WERI-Rb-1 (cell line): ENCODE measurements around the gene HDAC9.
A peak's percentile ranks its signal among the peaks of the same experiment; 100 is the strongest.

Source experiments
- DNase-seq: peaks from one replicate; pipeline ENCODE4 v3.0.0-alpha.2; 2020
- H3K27ac ChIP-seq: fragments of 250-450 bp; sonication (Bioruptor Pico); 2 replicates; pipeline ENCODE4 v1.5.1; 2020; ENCODE audit warnings: mild to moderate bottlenecking, moderate library complexity
- H3K27me3 ChIP-seq: fragments of 250-450 bp; sonication (Bioruptor Pico); 2 replicates; pipeline ENCODE4 v1.5.1; 2021; ENCODE audit warnings: mild to moderate bottlenecking, low read depth, moderate library complexity; ENCODE audit not compliant: insufficient read depth, severe bottlenecking
- H3K36me3 ChIP-seq: fragments of 250-450 bp; sonication (Bioruptor Pico); 2 replicates; pipeline ENCODE4 v1.5.1; 2020; ENCODE audit warnings: mild to moderate bottlenecking, moderate library complexity
- H3K4me3 ChIP-seq: 2 replicates; pipeline ENCODE4 v1.5.1; 2011; ENCODE audit warnings: low read depth, mild to moderate bottlenecking, control low read depth, low read length
- H3K9me3 ChIP-seq: fragments of 250-450 bp; sonication (Bioruptor Pico); 2 replicates; pipeline ENCODE4 v1.5.1; 2021; ENCODE audit warnings: mild to moderate bottlenecking, moderate library complexity; ENCODE audit not compliant: severe bottlenecking
- CTCF ChIP-seq: IDR thresholded peaks from 2 replicates; pipeline ENCODE4 v1.5.1; 2011; ENCODE audit warnings: low read depth, mild to moderate bottlenecking, control low read depth, inconsistent platforms, low read length

HDAC9 gene

GRCh38 chr7:18866359-18867036, 370.9 kb downstream of the HDAC9 start:
- no peak for DNase-seq
- Histone ChIP-seq H3K27me3 (no peaks in the 10 kb centered on the region), H3K27ac (no peak overlapping the region), H3K36me3 (no peaks in the 10 kb centered on the region), H3K4me3 (no peak overlapping the region), H3K9me3 (no peaks in the 10 kb centered on the region)
- TF ChIP-seq CTCF, result no peak

GRCh38 chr7:18872344-18872743, 376.8 kb downstream of the HDAC9 start:
- no peak for TF ChIP-seq CTCF
- Histone ChIP-seq H3K4me3 (no peak overlapping the region), H3K36me3 (no peaks in the 10 kb centered on the region), H3K27me3 (no peaks in the 10 kb centered on the region), H3K27ac (no peak overlapping the region), H3K9me3 (no peaks in the 10 kb centered on the region)
- DNase-seq, result no peak

- no peaks in the 10 kb centered on the region for H3K9me3 ChIP-seq
- peak; percentile 59 for TF ChIP-seq CTCF
- DNase-seq, result peak; percentile 22
- H3K27ac ChIP-seq, result no peak overlapping the region
- no peaks in the 10 kb centered on the region for H3K36me3 ChIP-seq
- no peak overlapping the region for H3K4me3 ChIP-seq
- no peaks in the 10 kb centered on the region for H3K27me3 ChIP-seq
These were observed 378.3 kb downstream of the HDAC9 start for GRCh38 chr7:18873734-18874336.

DNA sequence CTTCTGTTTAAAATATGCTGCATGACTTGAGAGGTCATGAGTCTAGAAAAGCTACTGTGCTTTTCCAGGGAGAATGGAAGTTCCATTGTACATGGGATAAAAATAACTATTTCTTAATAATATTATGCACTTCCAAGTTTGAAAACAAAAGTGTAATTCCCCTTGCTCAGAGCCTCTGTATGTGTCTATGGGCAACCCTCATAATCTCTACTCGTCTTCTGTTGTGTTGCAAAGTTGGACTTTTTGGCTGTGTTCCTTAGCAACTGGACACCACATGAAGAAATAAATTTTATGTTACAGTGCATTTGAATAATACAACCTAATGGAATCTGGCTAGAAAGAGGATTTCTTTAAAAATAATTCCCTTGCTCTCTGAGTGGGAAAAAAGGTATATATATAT, 379.3 kb downstream of the HDAC9 start:
- no peak for TF ChIP-seq CTCF
- Histone ChIP-seq H3K27me3 (no peaks in the 10 kb centered on the region), H3K36me3 (no peaks in the 10 kb centered on the region), H3K27ac (no peak overlapping the region), H3K4me3 (no peak overlapping the region), H3K9me3 (no peaks in the 10 kb centered on the region)
- DNase-seq, result no peak

GRCh38 chr7:18877874-18878273, 382.3 kb downstream of the HDAC9 start:
- Histone ChIP-seq H3K36me3 (no peaks in the 10 kb centered on the region), H3K27me3 (no peaks in the 10 kb centered on the region), H3K27ac (no peak overlapping the region), H3K4me3 (no peak overlapping the region), H3K9me3 (no peaks in the 10 kb centered on the region)
- no peak for TF ChIP-seq CTCF
- DNase-seq, result no peak

DNA sequence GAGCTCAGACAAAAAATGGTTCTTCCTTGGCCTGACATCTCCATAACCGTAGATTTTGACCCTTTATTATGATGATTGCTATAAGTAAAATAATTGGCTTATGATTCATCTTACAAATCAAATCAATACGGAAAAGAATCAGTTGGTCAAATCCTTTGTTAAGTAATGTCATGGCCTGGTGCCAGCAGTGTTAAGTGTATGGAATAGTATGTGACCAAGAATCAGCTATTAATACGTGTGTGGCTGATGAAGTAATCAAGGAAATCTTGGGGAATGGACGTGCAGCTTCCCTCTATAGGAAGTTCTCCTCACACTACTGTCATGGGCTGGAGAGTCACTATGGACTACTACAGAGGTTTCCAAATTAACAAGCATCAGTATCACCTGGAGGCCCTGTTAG, 391.3 kb downstream of the HDAC9 start:
- Histone ChIP-seq H3K4me3 (no peak overlapping the region), H3K27ac (no peak overlapping the region), H3K9me3 (no peaks in the 10 kb centered on the region), H3K27me3 (no peaks in the 10 kb centered on the region), H3K36me3 (no peaks in the 10 kb centered on the region)
- no peak for TF ChIP-seq CTCF
- DNase-seq, result no peak
